OCI-LY7 (cell line): ENCODE measurements around the gene FAM13B. TPM values are rescaled to one million over a fixed set of nuclear protein-coding genes. Genes with fewer than 3 reads are reported as not detected.

Source experiments
- BruUV-seq: library from RNA; stranded (reverse); fragments of 400-500 nt; replicated peaks from 2 replicates; lab custom pipeline; 2021; lab: Mats Ljungman, UMichigan
- CTCF ChIA-PET: fragments of 300-600 bp; sonication (Branson Sonifier 250); formaldehyde crosslinking; loops from one replicate; lab custom pipeline; 2022; ENCODE audit warnings: antibody characterized with exemption; ENCODE audit not compliant: unreplicated experiment; lab: Charles Lee
- POLR2A ChIA-PET: fragments of 300-600 bp; sonication (Branson Sonifier 250); formaldehyde crosslinking; loops from one replicate; lab custom pipeline; 2022; ENCODE audit warnings: antibody characterized with exemption; lab: Charles Lee
- DNase-seq: peaks from one replicate; pipeline ENCODE4 v3.0.0-alpha.2; 2015; ENCODE audit warnings: low spot score
- H2AFZ ChIP-seq: fragments of 200-600 bp; sonication (generic), shearing (Covaris generic); 2 replicates; pipeline ENCODE4 v1.6.1; 2014; ENCODE audit warnings: mild to moderate bottlenecking, antibody characterized with exemption, low read length, moderate library complexity
- H3K27ac ChIP-seq: fragments of 200-600 bp; sonication (generic); 2 replicates; pipeline ENCODE4 v1.5.1; 2014; ENCODE audit warnings: mixed run types, low read depth, mild to moderate bottlenecking, moderate library complexity, low read length, inconsistent platforms; ENCODE audit not compliant: poor library complexity, severe bottlenecking
- H3K36me3 ChIP-seq: fragments of 200-600 bp; sonication (generic); 2 replicates; pipeline ENCODE4 v1.6.1; 2014; ENCODE audit warnings: mild to moderate bottlenecking, antibody characterized with exemption, low read length, moderate library complexity, mixed read lengths; ENCODE audit not compliant: insufficient read depth
- H3K4me1 ChIP-seq: fragments of 200-600 bp; sonication (generic); 2 replicates; pipeline ENCODE4 v1.5.1; 2014; ENCODE audit warnings: mild to moderate bottlenecking, low read length; ENCODE audit not compliant: insufficient read depth, poor library complexity, severe bottlenecking
- H3K4me2 ChIP-seq: fragments of 200-600 bp; sonication (generic); 2 replicates; pipeline ENCODE4 v1.6.1; 2014; ENCODE audit warnings: mild to moderate bottlenecking, low read length
- H3K4me3 ChIP-seq: fragments of 200-600 bp; sonication (generic); 2 replicates; pipeline ENCODE4 v1.5.1; 2014; ENCODE audit warnings: mild to moderate bottlenecking, low read depth, low read length; ENCODE audit not compliant: poor library complexity, severe bottlenecking
- H3K79me2 ChIP-seq: fragments of 200-600 bp; sonication (generic); 2 replicates; pipeline ENCODE4 v1.6.1; 2016; ENCODE audit warnings: low read depth, mild to moderate bottlenecking, low read length, moderate library complexity, mixed read lengths; ENCODE audit not compliant: insufficient read depth
- H3K9me2 ChIP-seq: fragments of 200-600 bp; sonication (generic); 2 replicates; pipeline ENCODE4 v1.6.1; 2016; ENCODE audit warnings: mild to moderate bottlenecking, low read length, mixed read lengths; ENCODE audit not compliant: insufficient read depth
- H3K9me3 ChIP-seq: fragments of 200-600 bp; sonication (generic); 2 replicates; pipeline ENCODE4 v1.6.1; 2014; ENCODE audit warnings: mild to moderate bottlenecking, mixed run types, low read length, mixed read lengths
- H4K20me1 ChIP-seq: fragments of 200-600 bp; sonication (generic); 2 replicates; pipeline ENCODE4 v1.6.1; 2014; ENCODE audit warnings: mild to moderate bottlenecking, antibody characterized with exemption, low read length, moderate library complexity, mixed read lengths; ENCODE audit not compliant: insufficient read depth
- EZH2phosphoT487 ChIP-seq: fragments of 200-600 bp; sonication (generic); IDR thresholded peaks from 2 replicates; pipeline ENCODE4 v1.6.1; 2018; ENCODE audit warnings: low read depth, borderline replicate concordance, mild to moderate bottlenecking, mixed run types, antibody characterized with exemption, low read length, moderate library complexity, mixed read lengths
- intact Hi-C: fragments of 100-400 bp; cut with micrococcal nuclease; formaldehyde crosslinking; loops from one replicate; pipeline ENCODE4 v1.10.0; 2022; ENCODE audit not compliant: unreplicated experiment
- total RNA-seq, 2 experiments: library from RNA; depleted of rRNA in 1 of 2; stranded (reverse); fragments of >200 nt in 1 of 2; shearing (Covaris generic) in 1 of 2; gene quantifications; 2 replicates each; pipeline ENCODE4 v1.2.3, GENCODE V29; 2014 to 2022
- TF ChIP-seq, protein P1 (sequence below): fragments of 200-600 bp; sonication (generic); conservative IDR thresholded peaks from 2 replicates; pipeline ENCODE4 v1.5.1; 2014; ENCODE audit warnings: mild to moderate bottlenecking, antibody characterized with exemption, low read length, moderate library complexity, mixed read lengths

FAM13B gene
- total RNA-seq, 2 experiments from 2014 or later: 21.5 to 35.7 TPM

DNA sequence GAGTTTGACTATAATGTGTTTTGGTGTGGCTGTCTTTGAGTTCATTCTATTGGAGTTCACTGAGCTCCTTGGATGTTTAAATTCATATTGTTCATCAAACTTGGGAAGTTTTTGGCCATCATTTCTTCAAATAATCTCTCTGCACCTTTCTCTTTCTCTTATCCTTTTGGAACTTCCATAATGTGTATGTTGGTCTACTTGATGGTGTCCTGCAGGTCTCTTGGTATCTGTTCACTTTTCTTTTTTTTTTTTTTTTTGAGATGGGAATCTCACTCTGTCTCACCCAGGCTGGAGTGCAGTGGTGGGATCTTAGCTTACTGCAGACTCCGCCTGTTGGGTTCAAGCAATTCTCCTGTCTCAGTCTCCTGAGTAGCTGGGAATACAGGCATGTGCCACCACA lies 116.0 kb downstream of the FAM13B start:
- Histone ChIP-seq H4K20me1 (no peaks in the 10 kb centered on the region), H2AFZ (no peak overlapping the region), H3K4me2 (no peak overlapping the region), H3K9me3 (peaks cover 10% of the 10 kb centered on the region; the same call in 1 of the 2 replicates), H3K4me1 (no peaks in the 10 kb centered on the region), H3K4me3 (no peak overlapping the region), H3K36me3 (no peaks in the 10 kb centered on the region), H3K9me2 (peaks cover 3% of the 10 kb centered on the region; the same call in 1 of the 2 replicates), H3K79me2 (no peaks in the 10 kb centered on the region), H3K27ac (no peak overlapping the region)
- POLR2A ChIA-PET: interaction anchor here (0.6 to 0.7 kb wide), 4 partner anchors 26 to 1108 kb away, joined by 3 to 5 read pairs (median 3); no protein-coding TSS in a partner anchor
- CTCF ChIA-PET: no interaction called here
- BruUV-seq: no TSS peak
- TF ChIP-seq, protein P1, sequence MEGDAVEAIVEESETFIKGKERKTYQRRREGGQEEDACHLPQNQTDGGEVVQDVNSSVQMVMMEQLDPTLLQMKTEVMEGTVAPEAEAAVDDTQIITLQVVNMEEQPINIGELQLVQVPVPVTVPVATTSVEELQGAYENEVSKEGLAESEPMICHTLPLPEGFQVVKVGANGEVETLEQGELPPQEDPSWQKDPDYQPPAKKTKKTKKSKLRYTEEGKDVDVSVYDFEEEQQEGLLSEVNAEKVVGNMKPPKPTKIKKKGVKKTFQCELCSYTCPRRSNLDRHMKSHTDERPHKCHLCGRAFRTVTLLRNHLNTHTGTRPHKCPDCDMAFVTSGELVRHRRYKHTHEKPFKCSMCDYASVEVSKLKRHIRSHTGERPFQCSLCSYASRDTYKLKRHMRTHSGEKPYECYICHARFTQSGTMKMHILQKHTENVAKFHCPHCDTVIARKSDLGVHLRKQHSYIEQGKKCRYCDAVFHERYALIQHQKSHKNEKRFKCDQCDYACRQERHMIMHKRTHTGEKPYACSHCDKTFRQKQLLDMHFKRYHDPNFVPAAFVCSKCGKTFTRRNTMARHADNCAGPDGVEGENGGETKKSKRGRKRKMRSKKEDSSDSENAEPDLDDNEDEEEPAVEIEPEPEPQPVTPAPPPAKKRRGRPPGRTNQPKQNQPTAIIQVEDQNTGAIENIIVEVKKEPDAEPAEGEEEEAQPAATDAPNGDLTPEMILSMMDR: no peak
- no peak for TF ChIP-seq EZH2phosphoT487
- no peak for DNase-seq
- intact Hi-C loops: no loop called here

DNA sequence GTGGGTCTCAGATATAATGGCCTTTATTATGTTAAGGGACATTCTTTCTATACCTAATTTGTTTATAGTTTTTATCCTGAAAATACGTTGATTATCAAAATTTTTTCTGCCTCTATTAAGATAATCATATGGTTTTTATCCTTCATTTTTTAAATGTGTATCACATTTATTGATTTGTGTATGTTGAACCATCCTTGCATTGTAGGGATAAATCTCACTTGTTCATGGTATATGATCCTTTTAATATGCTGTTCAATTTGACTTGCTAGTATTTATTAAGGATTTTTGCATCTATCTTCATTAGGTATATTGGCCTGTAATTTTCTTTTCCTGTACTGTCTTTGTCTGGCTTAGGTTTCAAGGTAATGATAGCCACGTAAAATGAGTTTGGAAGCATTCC lies 118.1 kb downstream of the FAM13B start:
- no peak overlapping the region for H3K27ac ChIP-seq
- no peaks in the 10 kb centered on the region for H3K36me3 ChIP-seq
- BruUV-seq: no TSS peak
- no peak overlapping the region for H2AFZ ChIP-seq
- ChIA-PET POLR2A (no interaction called here), CTCF (no interaction called here)
- no peaks in the 10 kb centered on the region for H4K20me1 ChIP-seq
- H3K4me3 ChIP-seq: no peak overlapping the region
- intact Hi-C loops: no loop called here
- no peaks in the 10 kb centered on the region for H3K4me1 ChIP-seq
- peaks cover 3% of the 10 kb centered on the region; the same call in 1 of the 2 replicates for H3K9me2 ChIP-seq
- peaks cover 10% of the 10 kb centered on the region; the same call in 1 of the 2 replicates for H3K9me3 ChIP-seq
- no peak for DNase-seq
- no peak overlapping the region for H3K4me2 ChIP-seq
- H3K79me2 ChIP-seq: no peaks in the 10 kb centered on the region
- no peak for TF ChIP-seq EZH2phosphoT487
- TF ChIP-seq, protein P1: no peak

DNA sequence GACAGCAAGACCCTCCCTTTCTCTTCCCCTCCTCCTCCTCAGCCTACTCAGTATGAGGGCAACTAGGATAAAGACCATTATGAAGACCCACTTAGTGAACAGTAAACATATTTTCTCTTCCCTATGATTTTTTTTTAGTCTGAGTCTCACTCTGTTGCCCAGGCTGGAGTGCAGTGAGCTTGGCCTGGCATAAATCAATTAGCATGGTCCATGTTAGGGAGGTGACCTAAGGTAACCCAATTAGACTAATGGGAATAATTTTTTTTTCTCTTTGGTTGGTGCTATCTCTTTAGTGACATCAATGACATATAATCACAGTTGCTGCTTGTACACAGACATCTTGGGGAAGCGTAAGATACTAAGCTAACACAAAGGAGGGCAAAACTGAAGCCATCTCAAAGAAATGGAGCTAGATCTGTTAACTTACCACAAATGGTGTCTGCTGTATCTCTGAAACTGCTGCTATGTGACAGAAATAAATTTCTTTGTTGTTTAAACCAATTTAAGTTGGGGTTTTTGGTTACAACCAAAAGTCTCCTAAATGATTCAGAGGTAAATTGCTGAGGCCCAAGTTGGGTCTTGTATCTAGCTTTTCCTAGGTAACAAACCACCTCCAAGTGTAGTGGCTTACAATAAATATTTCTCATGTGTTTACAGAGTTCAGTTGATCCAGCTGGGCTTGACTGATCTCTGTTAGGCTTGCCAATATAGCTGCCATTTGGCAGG lies 130.3 kb downstream of the FAM13B start:
- no peak overlapping the region for H3K4me3 ChIP-seq
- no peak overlapping the region for H2AFZ ChIP-seq
- no peaks in the 10 kb centered on the region for H3K9me2 ChIP-seq
- BruUV-seq: no TSS peak
- no peak for DNase-seq
- ChIA-PET CTCF (interaction anchor here (0.6 kb wide), 1 partner anchor 13 kb away, joined by 3 read pairs; the partner anchor contains the start of gene PKD2L2), POLR2A (interaction anchor here (1.1 to 1.3 kb wide), 2 partner anchors 8 to 13 kb away, joined by 3 to 8 read pairs; partner anchors contain the start of gene PKD2L2)
- no peaks in the 10 kb centered on the region for H3K79me2 ChIP-seq
- no peaks in the 10 kb centered on the region for H3K36me3 ChIP-seq
- no peaks in the 10 kb centered on the region for H4K20me1 ChIP-seq
- H3K9me3 ChIP-seq: no peaks in the 10 kb centered on the region
- H3K4me1 ChIP-seq: peaks cover 8% of the 10 kb centered on the region
- intact Hi-C loops: no loop called here
- H3K27ac ChIP-seq: no peak overlapping the region
- no peak for TF ChIP-seq EZH2phosphoT487
- TF ChIP-seq, protein P1: no peak
- no peak overlapping the region for H3K4me2 ChIP-seq
